ENCODE data around the gene PARD3. TPM values are rescaled to one million over a fixed set of nuclear protein-coding genes. Genes with fewer than 3 reads are reported as not detected.

Gene PARD3
- total RNA-seq, 1 experiment from 2014 or later = not detected

DNA sequence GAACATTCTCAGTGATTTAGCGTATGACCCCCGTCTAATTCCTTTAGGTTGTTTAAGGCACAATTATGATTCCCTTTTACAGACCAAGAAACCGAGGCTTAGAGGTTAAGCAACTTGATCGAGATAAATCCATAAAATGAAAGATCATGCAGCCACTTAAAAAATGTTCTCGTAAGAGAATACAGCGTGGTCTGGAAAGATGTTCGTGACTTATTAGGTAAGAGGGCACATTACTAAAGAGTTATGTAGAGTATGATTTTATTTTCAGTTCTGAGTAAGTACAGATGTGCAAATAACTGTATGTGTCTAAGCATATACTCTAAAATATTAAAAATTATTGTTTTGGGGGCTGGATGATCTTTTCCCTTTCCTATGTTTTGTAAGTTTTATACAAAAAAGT, 575.1 kb downstream of the PARD3 start:
- Histone ChIP-seq H3K4me3 (ENCODE audit: low read length) (no peak overlapping the region), H2AFZ (ENCODE audit: low read length) (no peak overlapping the region)

DNA sequence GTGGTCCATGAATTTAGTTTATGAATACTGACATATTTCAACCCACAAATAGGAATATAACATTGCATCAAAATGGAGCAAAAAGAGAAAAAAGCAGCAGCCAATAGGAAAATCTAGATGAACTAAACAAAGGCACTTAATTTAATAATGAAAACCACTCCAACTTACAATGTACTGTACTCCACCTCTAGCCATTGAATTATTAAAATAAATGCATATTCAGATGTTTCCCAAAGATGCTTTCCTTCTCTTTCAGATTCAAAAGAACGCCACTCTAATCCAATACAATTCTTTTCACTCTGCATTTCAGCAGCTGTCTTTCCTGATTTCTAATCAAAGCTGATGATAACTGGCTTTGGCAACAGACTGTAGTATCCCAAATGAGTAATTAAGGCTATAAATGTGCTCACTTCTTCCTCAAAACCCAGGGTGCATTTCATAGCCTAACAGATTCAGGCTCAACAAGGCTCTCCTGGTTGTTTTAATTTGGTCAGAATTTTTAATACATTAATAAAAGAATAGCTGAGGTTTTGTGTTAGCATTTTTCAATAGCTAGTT, 577.1 kb downstream of the PARD3 start:
- Histone ChIP-seq H3K4me2 (ENCODE audit: low read depth, low read length, poor library complexity, severe bottlenecking) (no peak overlapping the region), H3K9me3 (ENCODE audit: low read length) (no peaks in the 10 kb centered on the region), H3K27me3 (ENCODE audit: low read length) (no peaks in the 10 kb centered on the region), H4K20me1 (ENCODE audit: insufficient read depth, low read depth, low read length) (no peaks in the 10 kb centered on the region), H3K9ac (ENCODE audit: low read length) (no peak overlapping the region), H3K36me3 (ENCODE audit: insufficient read depth, low read length) (no peaks in the 10 kb centered on the region), H2AFZ (ENCODE audit: low read length) (no peak overlapping the region), H3K79me2 (ENCODE audit: low read length) (no peaks in the 10 kb centered on the region), H3K4me1 (ENCODE audit: low read length) (no peaks in the 10 kb centered on the region), H3K4me3 (ENCODE audit: low read length) (no peak overlapping the region), H3K27ac (ENCODE audit: low read length) (no peak overlapping the region), H3K9me2 (replicated peaks; ENCODE audit: insufficient read depth, low read length) (no peaks in the 10 kb centered on the region)
- DNase-seq = no peak

More for the DNA sequence above, 575.1 kb downstream of the PARD3 start:
- no peak for DNase-seq
- H3K27ac ChIP-seq (ENCODE audit: low read length) = no peak overlapping the region
- H3K79me2 ChIP-seq (ENCODE audit: low read length) = no peaks in the 10 kb centered on the region
- no peaks in the 10 kb centered on the region for H3K9me3 ChIP-seq (ENCODE audit: low read length)
- no peaks in the 10 kb centered on the region for H3K9me2 ChIP-seq (replicated peaks; ENCODE audit: insufficient read depth, low read length)
- no peaks in the 10 kb centered on the region for H3K4me1 ChIP-seq (ENCODE audit: low read length)
- H3K9ac ChIP-seq (ENCODE audit: low read length) = no peak overlapping the region
- H3K4me2 ChIP-seq (ENCODE audit: low read depth, low read length, poor library complexity, severe bottlenecking) = no peak overlapping the region
- no peaks in the 10 kb centered on the region for H4K20me1 ChIP-seq (ENCODE audit: insufficient read depth, low read depth, low read length)
- no peaks in the 10 kb centered on the region for H3K27me3 ChIP-seq (ENCODE audit: low read length)
- H3K36me3 ChIP-seq (ENCODE audit: insufficient read depth, low read length) = no peaks in the 10 kb centered on the region

DNA sequence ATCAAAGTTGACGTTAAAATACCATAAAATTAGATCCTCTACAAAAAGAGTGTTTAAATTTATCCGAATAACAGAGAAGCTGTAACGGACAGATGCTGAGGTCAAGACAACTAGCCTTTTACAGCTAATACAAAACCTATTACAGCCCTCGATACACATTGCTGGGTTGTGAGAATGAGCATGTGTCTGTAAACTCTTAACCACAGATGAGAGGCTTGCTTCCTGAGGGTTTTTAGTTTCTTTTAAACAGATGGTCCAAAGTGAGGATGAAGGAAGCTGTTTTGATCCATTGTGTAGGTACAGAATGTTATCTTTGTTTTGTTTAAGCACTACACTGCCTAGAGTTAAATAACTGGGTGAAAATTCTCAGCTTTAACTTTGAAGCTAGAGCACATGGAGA, 578.2 kb downstream of the PARD3 start:
- Histone ChIP-seq H2AFZ (ENCODE audit: low read length) (no peak overlapping the region), H3K4me3 (ENCODE audit: low read length) (no peak overlapping the region), H3K4me1 (ENCODE audit: low read length) (no peaks in the 10 kb centered on the region), H3K9ac (ENCODE audit: low read length) (no peak overlapping the region), H3K9me2 (replicated peaks; ENCODE audit: insufficient read depth, low read length) (no peaks in the 10 kb centered on the region), H4K20me1 (ENCODE audit: insufficient read depth, low read depth, low read length) (no peaks in the 10 kb centered on the region), H3K79me2 (ENCODE audit: low read length) (no peaks in the 10 kb centered on the region), H3K27ac (ENCODE audit: low read length) (no peak overlapping the region), H3K27me3 (ENCODE audit: low read length) (no peaks in the 10 kb centered on the region), H3K4me2 (ENCODE audit: low read depth, low read length, poor library complexity, severe bottlenecking) (no peak overlapping the region), H3K36me3 (ENCODE audit: insufficient read depth, low read length) (no peaks in the 10 kb centered on the region), H3K9me3 (ENCODE audit: low read length) (no peaks in the 10 kb centered on the region)
- no peak for DNase-seq

DNA sequence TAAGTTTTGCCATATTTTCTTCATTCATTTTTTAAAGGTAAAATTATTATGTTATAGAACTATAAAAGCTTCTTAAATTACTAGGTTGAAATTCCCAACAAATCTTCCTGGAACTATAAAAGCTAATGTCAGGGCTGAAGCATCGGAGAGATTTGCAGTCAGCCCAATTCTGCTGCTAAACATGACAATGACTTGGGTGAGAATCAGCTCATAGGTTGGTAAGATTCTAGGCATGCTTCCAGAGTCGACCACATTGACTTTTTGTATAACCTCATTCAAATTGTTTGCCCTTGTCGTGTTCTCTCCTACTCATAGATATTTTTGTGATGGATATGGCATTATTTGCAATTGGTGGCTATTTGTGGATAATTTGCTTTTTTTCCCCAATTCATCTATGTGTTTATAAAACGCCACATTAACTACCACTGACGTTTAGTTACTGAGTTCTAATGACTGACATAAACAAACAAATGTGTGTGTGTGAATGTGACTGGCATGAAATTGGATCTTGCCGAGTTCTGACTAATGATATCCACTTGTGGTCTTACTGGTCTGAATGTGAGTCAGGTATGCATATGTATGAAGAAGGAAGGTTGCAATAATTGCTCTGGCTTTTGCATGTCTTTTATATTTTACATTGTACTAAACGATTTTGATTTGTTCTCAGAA, 579.8 kb downstream of the PARD3 start:
- Histone ChIP-seq H3K9ac (ENCODE audit: low read length) (no peak overlapping the region), H3K79me2 (ENCODE audit: low read length) (no peaks in the 10 kb centered on the region), H3K27ac (ENCODE audit: low read length) (no peak overlapping the region), H3K9me3 (ENCODE audit: low read length) (no peaks in the 10 kb centered on the region), H3K4me3 (ENCODE audit: low read length) (no peak overlapping the region), H3K4me1 (ENCODE audit: low read length) (no peaks in the 10 kb centered on the region), H3K36me3 (ENCODE audit: insufficient read depth, low read length) (no peaks in the 10 kb centered on the region), H3K9me2 (replicated peaks; ENCODE audit: insufficient read depth, low read length) (no peaks in the 10 kb centered on the region), H2AFZ (ENCODE audit: low read length) (no peak overlapping the region), H4K20me1 (ENCODE audit: insufficient read depth, low read depth, low read length) (no peaks in the 10 kb centered on the region), H3K4me2 (ENCODE audit: low read depth, low read length, poor library complexity, severe bottlenecking) (no peak overlapping the region), H3K27me3 (ENCODE audit: low read length) (no peaks in the 10 kb centered on the region)
- DNase-seq = no peak

DNA sequence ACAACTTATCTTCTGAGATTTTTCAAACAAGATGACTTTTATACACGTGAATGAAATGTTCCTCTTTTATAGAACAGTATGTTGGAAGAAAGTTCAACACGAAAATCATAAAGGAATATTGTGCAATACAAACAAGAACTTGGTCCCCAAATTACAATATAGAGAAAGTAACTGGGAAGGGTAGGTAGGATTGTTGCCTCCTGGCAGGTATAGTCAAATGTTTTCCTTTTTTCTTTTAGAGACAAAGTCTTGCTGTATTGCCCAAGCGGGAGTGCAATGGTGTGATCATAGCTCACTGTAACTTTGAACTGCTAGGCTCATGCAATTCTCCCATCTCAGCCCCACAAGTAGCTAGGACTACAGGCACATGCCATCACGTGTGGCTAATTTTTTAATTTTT, 582.6 kb downstream of the PARD3 start:
- no peak overlapping the region for H2AFZ ChIP-seq (ENCODE audit: low read length)
- no peaks in the 10 kb centered on the region for H3K27me3 ChIP-seq (ENCODE audit: low read length)
- no peaks in the 10 kb centered on the region for H3K9me2 ChIP-seq (replicated peaks; ENCODE audit: insufficient read depth, low read length)
- no peak overlapping the region for H3K4me3 ChIP-seq (ENCODE audit: low read length)
- no peak overlapping the region for H3K27ac ChIP-seq (ENCODE audit: low read length)
- DNase-seq = no peak
- no peaks in the 10 kb centered on the region for H3K9me3 ChIP-seq (ENCODE audit: low read length)
- H3K79me2 ChIP-seq (ENCODE audit: low read length) = no peaks in the 10 kb centered on the region
- H4K20me1 ChIP-seq (ENCODE audit: insufficient read depth, low read depth, low read length) = no peaks in the 10 kb centered on the region
- H3K4me2 ChIP-seq (ENCODE audit: low read depth, low read length, poor library complexity, severe bottlenecking) = no peak overlapping the region
- no peaks in the 10 kb centered on the region for H3K36me3 ChIP-seq (ENCODE audit: insufficient read depth, low read length)
- H3K9ac ChIP-seq (ENCODE audit: low read length) = no peak overlapping the region
- no peaks in the 10 kb centered on the region for H3K4me1 ChIP-seq (ENCODE audit: low read length)

DNA sequence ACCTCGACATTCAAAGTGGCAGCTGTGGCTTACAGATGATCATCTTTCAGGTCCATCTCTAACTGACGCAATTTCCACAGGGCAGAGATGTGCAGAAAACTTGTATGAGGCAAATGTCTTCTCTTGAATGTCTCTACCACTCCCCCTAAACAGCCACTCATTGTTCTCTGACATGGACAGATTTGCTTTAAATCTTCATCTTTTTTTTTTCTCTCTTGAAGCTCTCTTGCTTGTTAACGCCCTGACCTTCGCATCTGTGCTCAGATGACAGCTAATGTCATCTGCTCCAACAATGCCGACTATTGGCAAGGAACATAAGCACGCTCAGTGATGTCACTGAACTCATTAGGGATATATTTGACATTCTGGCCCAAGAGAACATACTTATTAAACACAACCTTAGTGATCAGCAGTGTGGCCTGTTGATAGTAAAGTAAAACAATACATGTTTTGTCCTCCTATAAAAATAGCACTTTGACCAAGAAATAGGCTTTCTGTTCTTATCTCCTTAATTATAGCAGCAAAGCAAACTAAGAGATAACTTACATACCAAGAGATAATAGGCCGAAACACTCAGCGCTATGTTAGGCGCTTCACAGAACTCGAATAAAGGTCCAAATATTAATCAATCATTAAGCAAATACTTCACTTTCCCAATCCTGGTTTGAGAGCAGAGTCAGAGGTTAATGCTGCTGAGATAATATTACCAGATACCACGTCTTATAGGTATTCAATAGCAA, 583.5 kb downstream of the PARD3 start:
- Histone ChIP-seq H3K4me3 (ENCODE audit: low read length) (no peak overlapping the region), H3K4me1 (ENCODE audit: low read length) (no peaks in the 10 kb centered on the region), H3K9me3 (ENCODE audit: low read length) (no peaks in the 10 kb centered on the region), H3K4me2 (ENCODE audit: low read depth, low read length, poor library complexity, severe bottlenecking) (no peak overlapping the region), H3K27ac (ENCODE audit: low read length) (no peak overlapping the region), H3K9ac (ENCODE audit: low read length) (no peak overlapping the region), H3K9me2 (replicated peaks; ENCODE audit: insufficient read depth, low read length) (no peaks in the 10 kb centered on the region), H3K79me2 (ENCODE audit: low read length) (no peaks in the 10 kb centered on the region), H4K20me1 (ENCODE audit: insufficient read depth, low read depth, low read length) (no peaks in the 10 kb centered on the region), H3K27me3 (ENCODE audit: low read length) (no peaks in the 10 kb centered on the region), H2AFZ (ENCODE audit: low read length) (no peak overlapping the region), H3K36me3 (ENCODE audit: insufficient read depth, low read length) (no peaks in the 10 kb centered on the region)
- DNase-seq = no peak

DNA sequence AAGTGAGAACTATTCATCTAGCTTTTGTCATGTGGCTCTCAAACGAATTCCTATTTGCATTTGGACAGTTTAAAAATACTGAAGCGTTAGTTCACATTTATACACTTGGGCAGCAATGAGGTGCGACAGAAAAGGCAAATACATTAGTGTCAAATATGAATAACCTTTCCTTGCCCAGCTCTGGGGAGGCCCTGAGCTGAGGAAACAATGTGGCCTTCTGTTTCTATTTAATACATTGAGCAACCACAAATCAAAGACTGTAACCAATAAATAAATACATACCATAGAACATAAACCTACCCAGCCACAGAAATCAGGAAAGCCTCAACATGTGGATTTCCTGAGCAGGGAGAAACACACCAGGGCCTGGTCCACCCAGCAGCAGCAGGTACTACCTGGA, 585.2 kb downstream of the PARD3 start:
- Histone ChIP-seq H3K4me2 (ENCODE audit: low read depth, low read length, poor library complexity, severe bottlenecking) (no peak overlapping the region), H3K9ac (ENCODE audit: low read length) (no peak overlapping the region), H3K4me3 (ENCODE audit: low read length) (no peak overlapping the region), H4K20me1 (ENCODE audit: insufficient read depth, low read depth, low read length) (no peaks in the 10 kb centered on the region), H3K9me2 (replicated peaks; ENCODE audit: insufficient read depth, low read length) (no peaks in the 10 kb centered on the region), H3K9me3 (ENCODE audit: low read length) (no peaks in the 10 kb centered on the region), H3K79me2 (ENCODE audit: low read length) (no peaks in the 10 kb centered on the region), H3K27me3 (ENCODE audit: low read length) (no peaks in the 10 kb centered on the region), H3K4me1 (ENCODE audit: low read length) (no peaks in the 10 kb centered on the region), H3K27ac (ENCODE audit: low read length) (no peak overlapping the region), H3K36me3 (ENCODE audit: insufficient read depth, low read length) (no peaks in the 10 kb centered on the region), H2AFZ (ENCODE audit: low read length) (no peak overlapping the region)
- no peak for DNase-seq

DNA sequence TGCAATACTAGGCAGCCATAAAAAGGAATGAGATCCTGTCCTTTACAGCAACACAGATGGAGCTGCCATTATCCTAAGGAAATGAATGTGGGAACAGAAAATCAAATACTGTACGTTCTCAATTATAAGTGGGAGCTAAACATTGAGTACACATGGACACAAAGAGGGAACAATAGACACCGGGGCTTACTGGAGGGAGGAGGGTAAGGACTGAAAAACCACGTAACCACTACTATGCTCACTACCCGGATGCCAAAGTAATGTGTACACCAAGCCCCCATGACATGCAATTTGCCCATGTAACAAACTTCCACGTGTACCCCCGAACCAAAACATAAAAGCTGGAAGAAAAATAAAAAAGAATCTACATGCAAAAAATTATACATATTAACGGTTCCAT, 587.0 kb downstream of the PARD3 start:
- Histone ChIP-seq H3K27me3 (ENCODE audit: low read length) (no peaks in the 10 kb centered on the region), H3K79me2 (ENCODE audit: low read length) (no peaks in the 10 kb centered on the region), H3K9ac (ENCODE audit: low read length) (no peak overlapping the region), H3K9me2 (replicated peaks; ENCODE audit: insufficient read depth, low read length) (no peaks in the 10 kb centered on the region), H3K4me3 (ENCODE audit: low read length) (no peak overlapping the region), H3K4me2 (ENCODE audit: low read depth, low read length, poor library complexity, severe bottlenecking) (no peak overlapping the region), H3K27ac (ENCODE audit: low read length) (no peak overlapping the region), H3K4me1 (ENCODE audit: low read length) (no peaks in the 10 kb centered on the region), H3K36me3 (ENCODE audit: insufficient read depth, low read length) (no peaks in the 10 kb centered on the region), H2AFZ (ENCODE audit: low read length) (no peak overlapping the region), H4K20me1 (ENCODE audit: insufficient read depth, low read depth, low read length) (no peaks in the 10 kb centered on the region), H3K9me3 (ENCODE audit: low read length) (no peaks in the 10 kb centered on the region)
- no peak for DNase-seq
